ENCODE data around the gene PLPPR1. TPM values are rescaled to one million over a fixed set of nuclear protein-coding genes. Genes with fewer than 3 reads are reported as not detected.

PLPPR1 gene
- total and polyA plus RNA-seq, 2 donors (not counting 3 experiments of a cell fraction or from before 2014, with no cell fraction given), result 0.18 to 0.50 TPM

- no peaks in the 10 kb centered on the region for H3K9me1 ChIP-seq (replicated peaks; ENCODE audit: control insufficient read depth, extremely low read depth, insufficient read depth, low read length)
- no peak overlapping the region for H3K27ac ChIP-seq (ENCODE audit: insufficient read depth, low read depth, low read length)
- no peaks in the 10 kb centered on the region for H3K36me3 ChIP-seq (ENCODE audit: control insufficient read depth in 2 of 2, extremely low read depth in 1 of 2, insufficient read depth in 2 of 2, low read length in 2 of 2)
- no peak overlapping the region for H2AFZ ChIP-seq (ENCODE audit: low read depth, low read length)
- DNase-seq (ENCODE audit: low read depth, low spot score), result no peak
- H3K79me2 ChIP-seq (ENCODE audit: control insufficient read depth, insufficient read depth, low read length), result no peaks in the 10 kb centered on the region
- no peak for FAIRE-seq
- no TSS peak for BruUV-seq (replicated peaks)
- ChIA-PET POLR2A (no interaction called here), CTCF (interaction anchor here (0.8 to 1.5 kb wide), 3 partner anchors 8 to 81 kb away, joined by 3 to 7 read pairs (median 3); no protein-coding TSS in a partner anchor)
- no peaks in the 10 kb centered on the region for H3K4me1 ChIP-seq (ENCODE audit: control insufficient read depth, extremely low read depth, insufficient read depth, low read length)
- intact Hi-C loops (cut with micrococcal nuclease) (no loop called here), dilution Hi-C loops (cut with MboI; ENCODE audit: extremely low pct_ligation_motif_present, low sequenced_read_pairs) (no loop called here)
- no peaks in the 10 kb centered on the region for H3K9me3 ChIP-seq (replicated peaks; ENCODE audit: control insufficient read depth, insufficient read depth, low read length)
- no peak overlapping the region for H3K4me2 ChIP-seq (ENCODE audit: insufficient read depth, low read length)
- no peak overlapping the region for H3K9ac ChIP-seq (replicated peaks; ENCODE audit: extremely low read depth, insufficient read depth, low read length)
- no peaks in the 10 kb centered on the region for H4K20me1 ChIP-seq (replicated peaks; ENCODE audit: control insufficient read depth, extremely low read depth, insufficient read depth, low read length)
- TF ChIP-seq MYC (IDR thresholded peaks at IDR 0.05; ENCODE audit: low read depth, low read length), result no peak
- no peak for TF ChIP-seq POLR2A (IDR thresholded peaks at IDR 0.05; ENCODE audit: low read depth, low read length)
- TF ChIP-seq MAX (IDR thresholded peaks at IDR 0.05; ENCODE audit: insufficient read depth, insufficient read length), result no peak
- TF ChIP-seq GATA2 (IDR thresholded peaks at IDR 0.05; ENCODE audit: insufficient read depth, insufficient read length, low read depth, low read length), result no peak
- TF ChIP-seq POLR2AphosphoS5 (IDR thresholded peaks at IDR 0.05; ENCODE audit: insufficient read depth, low read depth, low read length), result no peak
- no peak for TF ChIP-seq JUN (IDR thresholded peaks at IDR 0.05; ENCODE audit: borderline replicate concordance, insufficient read depth, insufficient read length, low read depth)
- TF ChIP-seq EZH2 (IDR thresholded peaks at IDR 0.05; ENCODE audit: borderline replicate concordance, low read depth, low read length, severe bottlenecking), result no peak
- TF ChIP-seq FOS (IDR thresholded peaks at IDR 0.05; ENCODE audit: borderline replicate concordance, insufficient read depth, low read length), result no peak
- no peak for TF ChIP-seq CTCF (IDR thresholded peaks at IDR 0.05; ENCODE audit: extremely low read depth in 1 of 2, insufficient read depth in 1 of 2, low read depth in 1 of 2, low read length in 2 of 2)
- H3K4me3 ChIP-seq (replicated peaks in 1 of 3; ENCODE audit: insufficient read depth in 1 of 3, low read depth in 1 of 3, low read length in 3 of 3), result no peak overlapping the region
- peaks cover 3 to 6% of the 10 kb centered on the region in 2 experiments for H3K27me3 ChIP-seq (ENCODE audit: control insufficient read depth in 2 of 2, insufficient read depth in 2 of 2, low read length in 2 of 2)
Measured at GRCh38 chr9:101037430-101037829, 8.9 kb downstream of the PLPPR1 start.
